Activated T-helper 1 cell treated with Interleukin-2 at 50 U/mL for 16 hours (primary cell): ENCODE results near the gene FAM110A.
"Not testable (repeated sequence)": the region's sequence is repeated elsewhere in the genome, so short reads cannot be mapped to it uniquely, and the experiment has no call there.

Experiments
- DNase-seq: peaks from one replicate; pipeline ENCODE4 v3.0.0-alpha.2; 2020; ENCODE audit warnings: low read depth

The FAM110A gene

DNA sequence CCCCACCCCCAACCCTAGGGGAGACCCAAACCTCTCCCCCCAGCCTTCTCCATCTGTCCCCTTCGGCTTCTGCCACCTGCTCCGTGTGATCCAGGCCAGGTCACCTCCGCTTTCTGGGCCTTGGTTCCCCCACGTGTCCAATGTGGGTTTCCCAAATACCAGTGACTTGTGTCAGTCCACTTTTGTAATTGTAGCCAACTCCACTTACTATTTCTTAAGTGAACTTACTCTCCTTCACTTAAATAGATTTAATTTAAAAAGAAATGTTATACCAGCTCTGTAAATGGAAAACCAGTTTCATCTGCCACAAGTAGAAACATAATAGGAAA, 10.0 kb upstream of the FAM110A start:
- no peak for DNase-seq

- DNase-seq = no peak
These were observed 9.0 kb upstream of the FAM110A start for GRCh38 chr20:824490-824889.

- DNase-seq = no peak
These were observed 8.6 kb upstream of the FAM110A start for GRCh38 chr20:824916-825315.

- DNase-seq = no peak
These were observed 7.6 kb upstream of the FAM110A start for GRCh38 chr20:825710-826421.

GRCh38 chr20:826695-827323, 6.7 kb upstream of the FAM110A start:
- DNase-seq = no peak

DNA sequence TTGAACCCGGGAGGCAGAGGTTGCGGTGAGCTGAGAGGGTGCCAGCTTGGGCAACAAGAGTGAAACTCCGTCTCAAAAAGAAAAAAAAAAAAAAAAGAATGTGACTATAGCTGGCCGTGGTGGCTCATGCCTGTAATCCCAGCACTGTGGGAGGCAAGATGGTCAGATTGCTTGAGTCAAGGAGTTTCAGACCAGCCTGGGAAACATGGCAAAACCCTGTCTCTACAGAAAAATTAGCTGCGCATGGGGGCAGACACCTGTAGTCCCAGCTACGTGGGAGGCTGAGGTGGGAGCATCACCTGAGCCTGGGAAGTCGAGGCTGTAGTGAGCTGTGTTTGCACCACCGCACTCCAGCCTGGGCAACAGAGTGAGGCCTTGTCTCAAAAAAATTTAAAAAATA, 5.5 kb upstream of the FAM110A start:
- DNase-seq = not testable (repeated sequence)

GRCh38 chr20:828987-829386, 4.5 kb upstream of the FAM110A start:
- DNase-seq = no peak

DNA sequence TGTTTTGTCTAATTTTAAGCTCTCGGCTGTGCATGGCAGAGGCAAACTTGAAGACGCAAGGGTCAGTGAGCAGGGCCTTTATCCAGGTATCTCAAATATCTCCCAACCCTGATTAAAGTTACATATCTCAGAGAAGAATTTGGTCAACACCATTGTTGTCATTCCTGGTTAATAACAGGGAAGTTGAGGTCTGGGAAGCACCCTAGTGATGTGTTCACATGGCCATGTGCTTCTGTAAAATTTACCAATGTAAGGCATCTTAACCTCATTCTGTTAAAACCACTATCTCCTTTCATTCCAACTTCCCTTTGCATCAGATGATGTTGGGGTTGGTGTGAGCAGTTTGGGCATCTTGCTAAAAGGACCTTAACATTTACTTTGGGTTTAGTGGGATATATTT, 4.0 kb upstream of the FAM110A start:
- DNase-seq = no peak

- DNase-seq = no peak
These were observed 3.4 kb upstream of the FAM110A start for GRCh38 chr20:830011-830521.

DNA sequence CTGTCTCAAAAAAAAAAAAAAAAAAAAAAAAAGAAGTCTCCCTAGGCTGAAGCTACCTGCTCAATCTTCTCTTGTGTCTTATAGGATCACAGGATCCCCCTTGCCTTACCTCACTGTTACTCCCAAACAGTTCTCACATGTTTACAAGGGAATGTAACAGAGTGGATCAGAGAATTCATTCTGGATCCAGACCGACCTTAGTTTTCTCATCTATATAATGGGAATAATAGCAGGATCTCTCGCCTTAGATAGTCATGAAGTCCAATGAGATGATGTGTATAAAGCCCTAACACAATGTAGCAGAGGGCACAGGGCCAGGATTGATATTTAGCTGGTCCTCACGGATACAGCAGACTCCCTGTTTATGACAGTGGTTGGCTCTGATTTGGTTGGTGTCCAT, 2.3 kb upstream of the FAM110A start:
- no peak for DNase-seq

DNA sequence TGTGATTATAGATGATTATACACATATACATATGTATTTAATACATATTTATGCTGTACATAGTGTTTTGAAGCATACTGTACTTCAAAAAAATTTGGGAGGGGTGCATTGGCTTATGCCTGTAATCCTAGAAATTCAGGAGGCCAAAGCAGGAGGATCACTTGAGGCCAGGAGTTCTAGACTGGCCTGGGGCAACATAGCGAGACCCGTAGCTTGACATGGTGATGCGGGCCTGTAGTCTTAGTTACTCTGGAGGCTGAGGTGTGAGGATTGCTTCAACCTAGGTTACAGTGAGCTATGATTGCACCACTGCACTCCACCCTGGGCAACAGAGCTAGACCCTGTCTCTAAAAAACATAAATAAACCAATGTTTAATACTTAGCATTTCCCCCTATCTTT, 1.6 kb upstream of the FAM110A start:
- no peak for DNase-seq

DNA sequence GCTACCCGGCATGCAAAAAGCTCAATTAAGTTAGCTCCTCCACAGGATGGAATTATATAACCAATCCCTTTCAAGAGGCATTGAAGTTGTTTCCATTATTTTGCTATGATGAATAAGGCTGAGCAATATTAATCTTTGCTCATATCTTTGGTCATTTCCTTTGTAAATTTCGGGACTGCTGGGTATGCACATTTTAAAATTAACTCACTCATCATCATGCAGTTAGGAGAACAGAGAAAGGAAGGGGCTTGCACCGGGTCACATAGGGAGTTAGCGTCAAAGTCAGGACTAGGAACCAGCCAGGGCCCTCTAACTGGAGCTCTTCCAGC, 430 bp upstream of the FAM110A start:
- no peak for DNase-seq

DNA sequence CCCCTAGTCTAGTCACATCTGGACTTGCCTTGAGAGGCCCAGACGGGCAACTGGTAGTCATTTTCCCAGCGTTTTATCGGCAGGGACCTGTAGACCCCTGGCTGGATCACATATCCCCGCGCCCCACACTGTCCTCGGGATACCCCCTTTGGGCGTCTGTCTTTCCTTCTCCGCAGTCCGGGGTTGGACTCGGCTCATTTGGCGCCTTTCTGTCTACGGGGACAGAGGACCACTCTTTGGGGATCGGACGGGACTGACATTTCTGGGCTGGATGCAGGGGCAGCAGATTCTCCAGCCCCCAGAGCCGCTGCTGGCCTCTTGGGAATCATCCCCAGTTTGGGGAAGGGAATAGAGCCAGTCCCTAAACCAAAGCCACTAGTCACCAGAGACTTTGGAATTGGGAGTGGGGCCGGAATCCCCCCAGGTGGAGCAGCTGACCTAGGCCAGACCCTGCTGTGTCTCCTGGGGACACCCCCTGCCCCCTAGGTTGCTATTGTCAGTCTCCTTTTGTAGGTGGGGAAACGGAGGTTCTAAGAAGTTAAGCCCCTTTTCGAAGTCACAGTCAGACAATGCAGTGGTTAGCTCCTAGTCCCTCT, 734 bp downstream of the FAM110A start:
- no peak for DNase-seq

GRCh38 chr20:835608-836045, 2.1 kb downstream of the FAM110A start:
- DNase-seq = no peak

- DNase-seq = no peak
These were observed 2.7 kb downstream of the FAM110A start for GRCh38 chr20:836190-836589.

- DNase-seq = no peak
These were observed 5.5 kb downstream of the FAM110A start for GRCh38 chr20:839015-839414.

DNA sequence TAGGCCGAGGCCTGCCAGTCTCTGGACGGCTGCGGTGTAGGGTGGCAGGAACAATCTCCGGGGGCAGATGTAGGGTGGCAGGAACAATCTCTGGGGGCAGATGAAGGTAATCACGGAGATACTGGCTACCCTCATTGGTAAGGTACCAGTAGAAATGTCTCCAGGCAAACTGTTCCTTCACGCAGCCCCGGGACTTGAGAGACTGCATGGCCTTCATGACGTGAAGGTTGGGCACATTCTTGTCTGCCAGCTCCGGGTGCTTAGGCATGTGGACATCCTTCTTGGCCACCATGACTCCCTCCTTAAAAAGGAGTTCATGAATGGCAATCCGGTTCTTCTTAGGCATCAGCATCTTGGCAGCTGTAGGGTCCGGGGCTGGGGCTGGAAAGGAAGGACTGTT, 6.1 kb downstream of the FAM110A start:
- DNase-seq = no peak

- no peak for DNase-seq
These were observed 7.0 kb downstream of the FAM110A start for GRCh38 chr20:840503-840857.

DNA sequence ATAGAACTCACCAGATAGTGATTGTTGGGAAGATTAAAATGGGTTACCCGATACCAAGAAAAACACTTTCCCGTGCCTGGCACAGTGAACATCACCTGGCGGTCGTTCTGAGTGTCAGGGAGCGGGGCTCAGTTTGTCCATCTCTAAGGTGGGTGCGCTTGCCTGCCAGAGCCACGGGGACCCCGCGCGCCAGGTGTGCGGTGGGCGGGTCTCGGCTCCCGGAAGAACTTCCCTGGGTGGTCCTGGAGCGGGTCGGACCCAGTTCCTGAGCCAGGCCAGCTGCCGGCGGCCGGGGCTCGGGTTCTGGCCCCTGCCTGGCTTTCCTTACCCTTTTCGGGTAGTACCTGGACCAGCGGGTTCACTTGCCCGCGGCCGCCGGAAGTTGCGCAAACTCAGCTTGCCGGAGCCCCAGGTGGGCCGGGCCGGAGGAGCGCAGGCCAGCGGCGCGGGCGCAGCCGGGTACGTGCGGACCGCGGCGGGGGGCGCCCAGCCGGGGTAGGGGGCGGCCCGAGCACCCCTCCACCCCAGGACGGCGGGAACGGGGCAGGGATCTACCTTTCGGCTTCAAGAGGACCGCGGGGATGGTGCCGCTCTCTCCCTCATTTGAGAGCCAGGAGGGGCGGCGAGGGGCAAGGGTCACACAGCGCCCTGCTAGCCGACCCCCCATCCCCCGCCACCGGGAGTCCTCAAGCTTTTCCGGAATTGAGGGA, 7.5 kb downstream of the FAM110A start:
- no peak for DNase-seq

DNA sequence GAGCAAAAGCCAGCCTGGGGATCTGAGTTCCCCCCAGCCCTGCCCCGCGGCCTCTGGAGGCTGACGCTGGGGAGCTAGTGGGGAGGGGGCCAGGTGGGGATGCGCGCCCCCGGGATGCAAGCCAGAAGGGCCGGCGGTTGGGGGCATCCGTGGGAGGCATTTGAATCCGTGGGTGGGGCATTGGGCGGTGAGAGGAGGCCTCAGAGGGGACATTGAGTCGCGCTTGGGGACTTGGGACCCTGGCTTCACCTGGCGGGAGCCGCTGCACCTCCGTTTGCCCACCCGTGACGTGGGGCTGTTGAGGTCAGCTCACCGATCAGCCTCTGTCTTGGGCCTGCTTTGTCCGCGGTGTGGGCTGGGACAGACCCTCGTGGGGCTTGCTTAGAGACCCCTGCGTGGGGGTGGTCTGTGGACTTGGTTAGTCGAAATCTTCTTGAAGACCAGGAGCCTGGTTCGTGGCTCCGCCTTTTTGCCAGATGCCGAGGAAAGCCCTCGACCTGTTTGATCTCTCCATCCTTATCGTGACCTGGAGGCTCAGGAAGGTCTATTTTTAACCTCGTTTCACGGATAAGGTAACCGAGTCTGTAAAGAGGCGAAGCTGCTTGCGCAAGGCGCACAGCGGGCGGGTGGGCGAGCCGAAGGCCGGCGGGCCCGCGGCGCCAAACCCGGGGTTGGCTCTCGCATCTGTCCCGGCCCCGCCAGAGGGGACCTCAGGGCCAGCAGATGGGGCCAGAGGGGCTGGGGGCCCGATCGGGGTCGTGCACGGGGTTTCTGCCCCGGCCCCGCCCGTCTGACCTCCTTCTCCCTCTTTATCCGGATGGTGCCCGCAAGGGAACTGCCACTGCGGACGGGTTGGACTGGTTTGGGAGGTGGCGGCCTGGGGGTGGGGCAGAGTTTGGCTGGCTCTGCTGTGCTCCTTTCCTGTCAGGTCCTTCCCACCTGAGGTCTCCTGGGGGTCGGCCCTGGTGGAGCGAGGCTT, 8.3 kb downstream of the FAM110A start:
- no peak for DNase-seq

- DNase-seq = no peak
These were observed 9.0 kb downstream of the FAM110A start for GRCh38 chr20:842547-842940.

DNA sequence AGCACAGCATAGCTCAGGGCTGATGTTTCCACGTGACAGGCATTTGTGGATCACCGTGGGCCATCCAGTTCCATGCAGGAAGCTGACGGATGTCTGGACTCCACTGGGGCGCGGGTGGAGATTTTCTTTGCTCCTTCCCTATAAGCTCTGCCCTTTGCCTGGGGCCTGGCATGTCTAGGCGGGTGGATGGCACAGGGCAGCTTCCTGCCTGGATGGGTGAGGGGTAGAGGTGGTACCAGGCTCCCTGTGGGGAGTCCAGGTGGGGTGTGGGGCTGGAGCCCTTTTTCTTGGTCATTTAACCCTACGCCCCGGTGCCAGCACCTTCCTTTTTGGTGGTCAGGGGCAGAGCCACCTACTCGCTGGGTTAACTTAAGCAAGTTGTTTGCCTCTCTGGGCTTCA, 10.4 kb downstream of the FAM110A start:
- no peak for DNase-seq
